Uterus (tissue), 4 donors: ENCODE data around the gene TMIGD2. TPM values are rescaled to one million over a fixed set of nuclear protein-coding genes. Genes with fewer than 3 reads are reported as not detected.

Experiments
- DNase-seq, 2 donors: peaks; one replicate each; pipeline ENCODE4 v3.0.0-alpha.2; 2019 to 2020
- H3K27ac ChIP-seq, 2 donors: fragments of 200-600 bp; sonication (generic); 1 replicate in 1 of 2; 2 replicates in 1 of 2; pipeline ENCODE4 v1.5.1; 2016 to 2018
- H3K27me3 ChIP-seq, 2 donors: fragments of 200-600 bp; sonication (generic); one replicate each; pipeline ENCODE4 v1.5.1; 2018 to 2019; ENCODE audit warnings: control low read depth in 1 of 2
- H3K36me3 ChIP-seq, 2 donors: fragments of 200-600 bp; sonication (generic); one replicate each; pipeline ENCODE4 v1.5.1; 2019; ENCODE audit warnings: control low read depth in 1 of 2
- H3K4me1 ChIP-seq, 2 donors: fragments of 200-600 bp; sonication (generic); one replicate each; pipeline ENCODE4 v1.5.1; 2018 to 2019; ENCODE audit warnings: control low read depth in 1 of 2
- H3K4me3 ChIP-seq, 2 donors: fragments of 200-600 bp; sonication (generic); 1 replicate in 1 of 2; 2 replicates in 1 of 2; pipeline ENCODE4 v1.5.1; 2018 to 2019; ENCODE audit warnings: mild to moderate bottlenecking in 1 of 2
- H3K9me3 ChIP-seq, 2 donors: fragments of 200-600 bp; sonication (generic); one replicate each; pipeline ENCODE4 v1.5.1; 2019; ENCODE audit warnings: control low read depth in 1 of 2
- POLR2A ChIP-seq, 2 donors: fragments of 450-650 bp; IDR thresholded peaks; one replicate each; pipeline ENCODE4 v1.6.1; 2016; ENCODE audit warnings: antibody characterized with exemption in 2 of 2, mild to moderate bottlenecking in 1 of 2, moderate library complexity in 1 of 2
- intact Hi-C: fragments of 100-400 bp; cut with DNase I; formaldehyde crosslinking; loops from one replicate; pipeline ENCODE4 v1.15.1; 2023; ENCODE audit warnings: low total_unique reads
- total RNA-seq, 4 donors: library from RNA; depleted of rRNA in 3 of 4; stranded (reverse); fragments of >200 nt in 3 of 4; gene quantifications; one replicate each; pipeline versions ENCODE4 v1.1.0 to v1.2.4, GENCODE V29; 2014 to 2023
- TF ChIP-seq, protein P1 (sequence below), 4 experiments: fragments of 200-600 bp in 2 of 4; fragments of 450-650 bp in 2 of 4; sonication (generic) in 2 of 4; IDR thresholded peaks; one replicate each; pipeline ENCODE4 v1.5.1; 2016 to 2019; ENCODE audit warnings: antibody characterized with exemption in 4 of 4, mild to moderate bottlenecking in 2 of 4, moderate library complexity in 1 of 4
- donor health status: DM: yes; HTN: yes; CAD: no.

TMIGD2 gene
- total RNA-seq, 4 donors from 2014 or later, result 0.97 TPM; not detected in 3

DNA sequence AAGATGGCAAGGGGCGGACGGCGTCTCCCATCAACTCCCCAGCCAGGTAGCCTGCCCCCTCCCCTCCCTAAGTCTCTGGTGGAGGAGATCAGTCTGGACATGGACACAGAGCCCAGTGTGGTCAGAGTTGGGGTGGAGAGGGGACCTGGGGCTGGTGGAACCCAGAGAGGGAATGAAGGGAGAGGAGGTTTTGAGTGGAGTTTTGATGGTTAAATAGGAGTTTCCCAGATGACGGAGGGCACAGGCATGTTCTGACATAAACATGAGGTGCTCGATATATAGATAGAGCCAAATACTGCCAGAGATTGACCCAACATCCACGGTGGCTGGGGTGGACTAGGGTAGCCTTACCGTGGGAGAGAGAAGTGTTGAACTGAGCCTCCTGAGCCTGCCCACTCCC lies 16.3 kb upstream of the TMIGD2 start:
- TF ChIP-seq, protein P1, sequence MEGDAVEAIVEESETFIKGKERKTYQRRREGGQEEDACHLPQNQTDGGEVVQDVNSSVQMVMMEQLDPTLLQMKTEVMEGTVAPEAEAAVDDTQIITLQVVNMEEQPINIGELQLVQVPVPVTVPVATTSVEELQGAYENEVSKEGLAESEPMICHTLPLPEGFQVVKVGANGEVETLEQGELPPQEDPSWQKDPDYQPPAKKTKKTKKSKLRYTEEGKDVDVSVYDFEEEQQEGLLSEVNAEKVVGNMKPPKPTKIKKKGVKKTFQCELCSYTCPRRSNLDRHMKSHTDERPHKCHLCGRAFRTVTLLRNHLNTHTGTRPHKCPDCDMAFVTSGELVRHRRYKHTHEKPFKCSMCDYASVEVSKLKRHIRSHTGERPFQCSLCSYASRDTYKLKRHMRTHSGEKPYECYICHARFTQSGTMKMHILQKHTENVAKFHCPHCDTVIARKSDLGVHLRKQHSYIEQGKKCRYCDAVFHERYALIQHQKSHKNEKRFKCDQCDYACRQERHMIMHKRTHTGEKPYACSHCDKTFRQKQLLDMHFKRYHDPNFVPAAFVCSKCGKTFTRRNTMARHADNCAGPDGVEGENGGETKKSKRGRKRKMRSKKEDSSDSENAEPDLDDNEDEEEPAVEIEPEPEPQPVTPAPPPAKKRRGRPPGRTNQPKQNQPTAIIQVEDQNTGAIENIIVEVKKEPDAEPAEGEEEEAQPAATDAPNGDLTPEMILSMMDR (IDR thresholded peaks at IDR 0.05), result no peak
- no peak for TF ChIP-seq POLR2A (IDR thresholded peaks at IDR 0.05)
- no peak overlapping the region for H3K4me3 ChIP-seq
- intact Hi-C loops, result no loop called here
- H3K27ac ChIP-seq, result no peak overlapping the region
- no peaks in the 10 kb centered on the region for H3K4me1 ChIP-seq
- no peaks in the 10 kb centered on the region for H3K36me3 ChIP-seq
- no peaks in the 10 kb centered on the region for H3K27me3 ChIP-seq
- H3K9me3 ChIP-seq, result no peaks in the 10 kb centered on the region
- no peak for DNase-seq

DNA sequence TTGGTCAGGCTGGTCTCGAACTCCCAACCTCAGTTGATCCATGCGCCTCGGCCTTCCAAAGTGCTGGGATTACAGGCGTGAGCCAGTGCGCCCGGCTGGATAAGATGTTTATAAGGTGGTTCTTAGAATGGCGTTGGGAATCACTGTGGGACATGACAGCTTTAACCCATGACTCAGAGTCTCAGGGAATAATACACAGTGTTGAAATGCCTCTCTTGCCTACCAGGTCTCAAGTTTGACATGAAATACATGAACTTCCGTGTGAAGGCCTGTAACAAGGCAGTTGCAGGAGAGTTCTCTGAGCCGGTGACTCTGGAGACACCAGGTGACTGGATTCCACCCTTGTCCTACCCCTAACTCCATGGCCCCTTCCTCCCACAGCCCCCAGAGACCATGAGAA lies 14.8 kb upstream of the TMIGD2 start:
- intact Hi-C loops, result no loop called here
- no peaks in the 10 kb centered on the region for H3K4me1 ChIP-seq
- no peaks in the 10 kb centered on the region for H3K9me3 ChIP-seq
- no peak overlapping the region for H3K4me3 ChIP-seq
- H3K27ac ChIP-seq, result no peak overlapping the region
- TF ChIP-seq, protein P1 (IDR thresholded peaks at IDR 0.05), result no peak
- no peak for DNase-seq
- H3K36me3 ChIP-seq, result no peaks in the 10 kb centered on the region
- no peaks in the 10 kb centered on the region for H3K27me3 ChIP-seq

DNA sequence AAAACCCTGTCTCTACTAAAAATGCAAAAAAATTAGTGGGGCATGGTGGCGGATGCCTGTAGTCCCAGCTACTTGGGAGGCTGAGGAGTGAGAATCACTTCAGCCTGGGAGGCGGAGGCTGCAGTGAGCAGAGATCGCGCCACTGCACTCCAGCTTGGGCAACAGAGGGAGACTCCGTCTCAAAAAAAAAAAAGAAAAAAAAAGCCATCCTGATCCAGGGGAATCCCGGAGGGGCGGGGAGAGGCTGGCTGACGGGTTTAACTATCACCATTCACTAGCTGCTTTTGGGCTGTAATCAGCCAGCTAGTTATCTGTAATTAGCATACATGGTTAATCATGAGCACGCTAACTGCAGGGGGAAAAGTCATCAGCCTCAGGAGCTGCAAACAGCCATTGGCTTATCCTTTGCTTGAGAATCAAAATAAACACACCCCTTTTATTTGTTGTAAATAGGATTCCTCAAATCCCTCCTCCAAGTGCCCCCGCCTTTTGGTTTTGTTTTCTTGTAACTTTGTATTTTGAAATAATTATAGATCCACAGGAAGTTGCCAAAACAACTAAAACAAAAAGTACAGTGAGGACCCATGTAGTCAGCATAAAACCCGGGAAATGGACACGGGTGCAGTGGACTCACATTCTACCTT lies 11.8 kb upstream of the TMIGD2 start:
- H3K36me3 ChIP-seq, result no peaks in the 10 kb centered on the region
- no peaks in the 10 kb centered on the region for H3K9me3 ChIP-seq
- H3K4me3 ChIP-seq, result no peak overlapping the region
- no peak overlapping the region for H3K27ac ChIP-seq
- no peaks in the 10 kb centered on the region for H3K27me3 ChIP-seq
- H3K4me1 ChIP-seq, result no peaks in the 10 kb centered on the region
- intact Hi-C loops, result no loop called here
- no peak for DNase-seq
- TF ChIP-seq, protein P1 (IDR thresholded peaks at IDR 0.05), result no peak
- TF ChIP-seq POLR2A (IDR thresholded peaks at IDR 0.05), result no peak

DNA sequence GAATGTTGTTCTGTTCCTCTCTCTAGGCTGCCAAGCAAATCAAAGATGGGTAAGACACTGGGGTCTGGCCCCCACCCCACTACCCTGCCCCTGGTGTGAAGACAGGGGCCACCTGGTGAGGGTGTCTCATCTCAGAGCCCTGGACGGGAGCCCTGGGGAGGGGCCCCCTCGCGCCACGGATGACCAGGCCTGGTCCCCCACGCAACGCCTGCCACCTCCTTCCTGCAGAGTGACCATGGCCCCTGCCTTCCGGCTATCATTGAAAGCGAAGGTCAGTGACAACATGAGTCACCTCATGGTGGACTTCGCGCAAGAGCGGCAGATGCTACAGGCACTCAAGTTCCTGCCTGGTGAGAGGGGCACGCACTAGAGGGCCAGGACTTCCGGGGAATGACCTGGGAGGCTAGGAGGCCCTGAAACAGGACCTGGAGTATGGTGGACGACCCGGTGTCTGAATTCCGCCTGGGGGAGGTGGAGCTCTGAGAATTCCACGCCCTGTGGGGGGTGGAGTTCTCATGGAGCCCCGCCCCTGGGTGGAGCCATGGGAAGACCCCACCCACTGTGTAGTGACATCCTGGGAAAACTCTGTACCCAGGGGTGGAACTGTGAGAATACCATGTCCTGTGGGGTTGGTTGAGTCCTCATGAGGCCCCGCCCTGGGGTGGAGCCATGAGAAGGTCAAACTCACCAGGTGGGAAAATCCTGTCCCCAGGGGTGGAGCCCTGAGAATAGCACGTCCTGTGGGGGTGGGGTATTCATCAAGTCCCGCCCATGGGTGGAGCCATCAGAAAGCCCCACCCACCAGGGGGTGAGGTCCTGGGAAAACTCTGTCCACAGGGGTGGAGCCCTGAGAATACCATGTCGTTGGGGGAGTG lies 8.3 kb upstream of the TMIGD2 start:
- intact Hi-C loops, result no loop called here
- Histone ChIP-seq H3K36me3 (no peaks in the 10 kb centered on the region), H3K4me3 (no peak overlapping the region), H3K27ac (no peak overlapping the region), H3K27me3 (no peaks in the 10 kb centered on the region), H3K4me1 (no peaks in the 10 kb centered on the region), H3K9me3 (no peaks in the 10 kb centered on the region)
- no peak for TF ChIP-seq POLR2A (IDR thresholded peaks at IDR 0.05)
- TF ChIP-seq, protein P1 (IDR thresholded peaks at IDR 0.05), result no peak
- no peak for DNase-seq

DNA sequence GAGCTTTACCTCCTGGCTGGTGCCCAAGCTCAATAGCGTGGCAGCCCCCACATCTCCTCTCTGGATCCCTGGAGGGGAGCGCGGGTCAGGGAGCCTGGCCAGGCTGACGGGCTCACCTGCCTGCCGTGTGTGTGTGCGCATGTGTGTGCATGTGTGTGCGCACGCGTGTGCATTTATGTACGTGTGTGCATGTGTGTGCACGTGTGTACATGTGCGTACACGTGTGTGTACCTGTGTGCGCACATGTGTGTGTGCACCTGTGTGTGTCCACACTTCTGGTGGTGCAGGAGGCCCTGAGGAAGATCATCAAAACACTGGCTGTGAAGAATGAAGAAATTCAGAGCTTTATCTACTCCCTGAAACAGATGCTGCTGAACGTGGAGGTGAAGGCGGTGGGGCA lies 3.5 kb upstream of the TMIGD2 start:
- DNase-seq, result no peak
- Histone ChIP-seq H3K27ac (no peak overlapping the region), H3K4me1 (no peaks in the 10 kb centered on the region), H3K4me3 (no peak overlapping the region), H3K27me3 (peaks cover 0 to 4% of the 10 kb centered on the region in 2 donors), H3K9me3 (no peaks in the 10 kb centered on the region), H3K36me3 (no peaks in the 10 kb centered on the region)
- intact Hi-C loops, result no loop called here
- TF ChIP-seq POLR2A (IDR thresholded peaks at IDR 0.05), result no peak
- TF ChIP-seq, protein P1 (IDR thresholded peaks at IDR 0.05), result no peak
